Heart right ventricle (tissue), 16 donors: ENCODE data around the gene PPP1CA. TPM values are rescaled to one million over a fixed set of nuclear protein-coding genes. Genes with fewer than 3 reads are reported as not detected.
A peak's percentile ranks its signal among the peaks of the same experiment; 100 is the strongest.

Experiments used
- ATAC-seq, 8 donors: fragments of 200-7000 bp; cut with Tn5 transposase; one replicate each; pipeline ENCODE4 v1.9.1; 2020; ENCODE audit warnings: mild to moderate bottlenecking in 8 of 8, moderate library complexity in 8 of 8, moderate number of reproducible peaks in 1 of 8
- DNase-seq, 2 donors: peaks; one replicate each; pipeline ENCODE4 v3.0.0-alpha.2; 2020
- H3K27ac ChIP-seq, 10 donors: fragments of 200-600 bp; sonication (generic) in 2 of 10; one replicate each; pipeline versions ENCODE4 v1.5.0 to v1.8.0; 2020 to 2022; ENCODE audit warnings: mild to moderate bottlenecking in 3 of 10
- H3K27me3 ChIP-seq, 7 donors: fragments of 200-600 bp; one replicate each; pipeline ENCODE4 v1.8.0; 2021 to 2022; ENCODE audit warnings: mild to moderate bottlenecking in 2 of 7
- H3K36me3 ChIP-seq, 9 donors: fragments of 200-600 bp; sonication (generic) in 1 of 9; one replicate each; pipeline versions ENCODE4 v1.5.0 to v1.8.0; 2020 to 2022; ENCODE audit warnings: mild to moderate bottlenecking in 2 of 9
- H3K4me1 ChIP-seq, 9 donors: fragments of 200-600 bp; sonication (generic) in 1 of 9; one replicate each; pipeline versions ENCODE4 v1.5.0 to v1.8.0; 2020 to 2022; ENCODE audit warnings: mild to moderate bottlenecking in 4 of 9
- H3K4me3 ChIP-seq, 10 donors: fragments of 200-600 bp; sonication (generic) in 2 of 10; one replicate each; pipeline versions ENCODE4 v1.5.0 to v1.8.0; 2020 to 2022; ENCODE audit warnings: mild to moderate bottlenecking in 7 of 10, moderate library complexity in 2 of 10
- H3K9me3 ChIP-seq, 11 donors: fragments of 200-600 bp in 10 of 11; sonication (generic) in 2 of 11; one replicate each; pipeline versions ENCODE4 v1.5.0 to v1.8.0; 2013 to 2022; ENCODE audit warnings: mild to moderate bottlenecking in 2 of 11, control low read depth in 1 of 11, moderate library complexity in 1 of 11
- WGBS, 2 donors: extraction: QIAGEN DNeasy Blood & Tissue Kit; methylation state at CpG; one replicate each; pipeline ENCODE4 v1.1.7; 2013; ENCODE audit warnings: inconsistent platforms in 1 of 2; 5-methylcytosine and 5-hydroxymethylcytosine counted together
- intact Hi-C, 10 donors: fragments of 100-400 bp; cut with DNase I; formaldehyde crosslinking; loops; one replicate each; pipeline versions ENCODE4 v1.11.1 to v1.14.2; 2022
- polyA plus RNA-seq, 2 donors: library from polyadenylated mRNA; stranded (reverse); fragments of 200-250 nt; gene quantifications; one replicate each; pipeline ENCODE4 v1.2.3, GENCODE V29; 2013
- total RNA-seq, 10 donors: library from RNA; stranded (reverse); fragmentation: NEBNext Ultra II Directional in 3 of 10; extraction: Animal tissue kit (Norgen Biotek cat#: 25700) in 3 of 10; gene quantifications; one replicate each; pipeline versions ENCODE4 v1.2.1 to v1.2.4, GENCODE V29; 2021 to 2023
- TF ChIP-seq, protein P1 (sequence below), 9 donors: fragments of 200-600 bp; sonication (generic) in 2 of 9; IDR thresholded peaks; one replicate each; pipeline versions ENCODE4 v1.5.0 to v1.8.0; 2021 to 2022; ENCODE audit warnings: antibody characterized with exemption in 9 of 9, mild to moderate bottlenecking in 5 of 9, moderate library complexity in 1 of 9
- donor health status: Arrhythmogenic right ventricular cardiomyopathy.
- donor health status: ischemic (EF 13 %, LVEDD 7.1; RV severe dilation, severe dysfunction).
- donor health status: healthy with polysubstance abuse.
- donor health status: DM: no; HTN: yes; CAD: no.
- donor health status: DM: no; HTN: no; CAD: no.
- donor health status: ischemic (EF 25% LVEDD 6.9; RV normal size, moderate dysfunction).
- donor health status: ischemic (EF 25% LVEDD 5.7; RV mildly dilated, moderate dysfunction).
- donor health status: healthy.
- donor health status: DM: yes; HTN: yes; CAD: no.
- donor health status: Ischemic cardiomyopathy.
- donor health status: ischemic (EF 35%, LVEDD 5.7; RV mildly dilated, moderate dysfunction).
- donor health status: nonischemic (EF 11% LVEDD 7.7; RV severe dilation, severe dysfunction).
- donor health status: DM: yes; HTN: yes; CAD: no.
- donor health status: PGD.
- donor health status: ischemic (EF 29% LVEDD 5.4; RV normal size, mild dysfunction).
- donor health status: nonischemic (EF 23%, LVEDD 6.1; RV moderate dilation, normal function).

Gene PPP1CA
- total and polyA plus RNA-seq, 12 donors: 80.2 to 186 (median 103) TPM

DNA sequence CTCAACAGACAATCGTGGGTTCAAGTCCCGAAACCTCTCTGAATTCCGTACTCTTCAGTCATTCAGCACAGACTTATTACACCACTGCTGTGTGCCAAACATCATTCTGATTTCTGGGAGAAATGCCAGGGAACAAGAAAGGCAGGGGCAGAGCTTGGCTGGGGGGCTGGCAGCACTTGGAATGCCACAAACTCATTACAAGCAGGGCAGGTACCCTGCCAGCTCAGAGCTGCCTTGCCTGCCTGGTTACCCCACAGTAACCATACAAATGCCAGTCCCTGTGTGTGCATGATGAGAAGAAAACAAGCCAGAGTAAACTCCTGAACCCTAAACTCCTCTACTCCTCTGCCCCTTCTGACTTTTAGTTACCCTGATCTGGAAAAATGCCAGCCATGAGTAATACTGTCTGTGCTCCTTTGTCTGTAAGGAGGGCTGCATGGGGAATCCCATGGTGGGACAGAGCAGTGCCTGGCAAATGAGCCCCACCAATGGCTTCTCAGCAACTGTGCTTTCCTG, 16.7 kb downstream of the PPP1CA start:
- peak in 4 of 8 donors; percentile 4 to 29 (median 16) for ATAC-seq
- no peak for DNase-seq
- no peaks in the 10 kb centered on the region for H3K27me3 ChIP-seq
- 46 to 59% methylated on average over 3 of the region's 3 CpGs for WGBS, 2 donors
- no peak overlapping the region for H3K4me3 ChIP-seq
- no peaks in the 10 kb centered on the region for H3K36me3 ChIP-seq
- intact Hi-C loops: loop anchor here in 6 of 10 donors (2.0 to 10.0 kb wide), 7 partner anchors 32 to 303 kb away; partner anchors contain the start of genes GRK2 (in 1 of the 6) and POLD4 (in 1 of the 6)
- no peaks in the 10 kb centered on the region for H3K9me3 ChIP-seq
- TF ChIP-seq, protein P1, sequence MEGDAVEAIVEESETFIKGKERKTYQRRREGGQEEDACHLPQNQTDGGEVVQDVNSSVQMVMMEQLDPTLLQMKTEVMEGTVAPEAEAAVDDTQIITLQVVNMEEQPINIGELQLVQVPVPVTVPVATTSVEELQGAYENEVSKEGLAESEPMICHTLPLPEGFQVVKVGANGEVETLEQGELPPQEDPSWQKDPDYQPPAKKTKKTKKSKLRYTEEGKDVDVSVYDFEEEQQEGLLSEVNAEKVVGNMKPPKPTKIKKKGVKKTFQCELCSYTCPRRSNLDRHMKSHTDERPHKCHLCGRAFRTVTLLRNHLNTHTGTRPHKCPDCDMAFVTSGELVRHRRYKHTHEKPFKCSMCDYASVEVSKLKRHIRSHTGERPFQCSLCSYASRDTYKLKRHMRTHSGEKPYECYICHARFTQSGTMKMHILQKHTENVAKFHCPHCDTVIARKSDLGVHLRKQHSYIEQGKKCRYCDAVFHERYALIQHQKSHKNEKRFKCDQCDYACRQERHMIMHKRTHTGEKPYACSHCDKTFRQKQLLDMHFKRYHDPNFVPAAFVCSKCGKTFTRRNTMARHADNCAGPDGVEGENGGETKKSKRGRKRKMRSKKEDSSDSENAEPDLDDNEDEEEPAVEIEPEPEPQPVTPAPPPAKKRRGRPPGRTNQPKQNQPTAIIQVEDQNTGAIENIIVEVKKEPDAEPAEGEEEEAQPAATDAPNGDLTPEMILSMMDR (IDR thresholded peaks at IDR 0.05): no peak
- peaks cover 0 to 35% (median 4%) of the 10 kb centered on the region in 9 donors for H3K4me1 ChIP-seq
- no peak overlapping the region for H3K27ac ChIP-seq

DNA sequence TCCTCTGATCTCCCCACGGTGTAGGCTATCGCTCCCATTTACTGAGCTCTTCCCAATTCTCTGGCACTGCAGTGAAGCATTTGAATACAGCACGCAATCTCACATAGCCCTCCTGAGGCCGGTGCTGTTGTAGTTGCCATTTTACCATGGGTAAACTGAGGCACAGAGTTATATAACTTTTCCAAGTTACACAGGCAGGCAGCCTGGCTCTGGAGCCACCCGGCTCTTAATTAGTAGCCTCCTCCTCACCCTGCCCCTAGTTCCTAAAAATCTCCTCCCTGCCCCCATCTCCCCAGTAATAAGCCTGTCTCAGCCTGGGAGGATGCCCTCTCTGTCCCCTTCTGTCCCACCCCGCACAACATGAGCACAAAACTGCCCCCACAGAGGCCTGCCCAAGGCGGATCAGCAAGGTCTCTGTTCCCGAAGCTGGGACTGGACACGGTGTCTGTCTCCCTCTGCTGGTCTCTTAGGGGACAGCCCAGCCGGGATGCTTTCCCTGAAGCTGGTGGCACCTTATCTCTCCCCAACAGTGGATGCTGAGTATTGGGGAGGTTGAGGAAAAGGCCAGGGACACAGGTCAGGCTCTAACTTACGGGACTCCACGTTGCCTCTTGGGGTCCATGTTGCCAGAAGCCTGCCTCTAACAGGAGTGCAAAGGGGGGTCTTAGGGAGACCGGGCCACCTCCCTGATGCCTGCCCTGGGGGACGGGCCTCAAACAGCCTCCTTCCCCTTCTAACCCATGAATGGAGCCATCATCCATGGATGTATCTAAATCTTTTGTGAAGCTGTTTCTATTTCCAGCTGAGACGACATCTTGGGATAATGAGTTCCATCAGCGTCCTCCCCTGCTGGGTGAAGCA, 19.2 kb downstream of the PPP1CA start:
- TF ChIP-seq, protein P1 (IDR thresholded peaks at IDR 0.05): peak; percentile 92 to 99 (median 96)
- intact Hi-C loops: loop anchor here in 9 of 10 donors (1.0 to 10.0 kb wide), 12 partner anchors 25 to 300 kb away; partner anchors contain the start of gene GRK2 (in 1 of the 9)
- Histone ChIP-seq H3K27me3 (peaks cover 0 to 7% (median 0%) of the 10 kb centered on the region in 7 donors), H3K9me3 (no peaks in the 10 kb centered on the region), H3K36me3 (no peaks in the 10 kb centered on the region), H3K27ac (no peak overlapping the region), H3K4me3 (no peak overlapping the region), H3K4me1 (peaks cover 0 to 44% (median 4%) of the 10 kb centered on the region in 9 donors)
- ATAC-seq (peak; percentile 76 to 91 (median 88)), DNase-seq (peak; percentile 81)
- 40 to 42% methylated on average over 16 of the region's 16 CpGs for WGBS, 2 donors

DNA sequence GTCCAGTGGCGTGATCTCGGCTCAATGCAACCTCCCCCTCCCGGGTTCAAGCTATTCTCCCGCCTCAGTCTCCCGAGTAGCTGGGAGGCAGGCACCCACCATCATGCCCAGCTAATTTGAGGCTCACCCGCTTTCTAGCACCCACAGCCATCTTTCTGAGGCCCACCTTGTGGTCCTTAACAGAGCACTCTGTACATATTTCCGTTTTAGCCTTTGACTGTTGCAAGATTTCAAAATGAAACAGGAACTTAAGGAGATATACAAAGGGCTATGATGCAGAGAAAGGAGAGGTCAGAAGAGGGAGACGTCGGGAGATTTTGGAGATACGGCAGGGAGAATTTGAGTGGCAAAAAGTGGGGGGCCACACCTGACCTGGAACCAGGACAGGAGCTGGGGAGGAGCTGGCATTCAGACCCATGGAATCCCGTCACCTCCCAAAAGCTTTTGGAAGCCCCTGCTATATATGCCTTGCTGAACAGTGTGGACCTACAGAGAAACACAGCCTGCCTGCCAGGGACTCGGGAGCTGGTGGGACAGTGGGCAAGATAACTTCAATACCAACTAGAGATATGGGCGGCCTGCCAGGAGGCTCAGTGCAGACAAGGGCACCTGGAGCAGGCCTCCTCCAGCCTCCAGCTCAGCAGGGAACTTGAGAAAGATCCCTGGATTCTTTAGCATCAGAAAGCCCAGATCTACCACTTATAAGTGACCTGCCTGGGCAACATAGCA, 20.2 kb downstream of the PPP1CA start:
- ATAC-seq (no peak), DNase-seq (no peak)
- Histone ChIP-seq H3K27me3 (peaks cover 0 to 10% (median 0%) of the 10 kb centered on the region in 7 donors), H3K4me3 (peak overlapping the region in 1 of 10 donors; percentile 2), H3K9me3 (no peaks in the 10 kb centered on the region), H3K27ac (peak overlapping the region in 1 of 10 donors; percentile 75), H3K4me1 (peaks cover 0 to 36% (median 4%) of the 10 kb centered on the region in 9 donors), H3K36me3 (no peaks in the 10 kb centered on the region)
- TF ChIP-seq, protein P1 (IDR thresholded peaks at IDR 0.05): no peak
- 77 to 82% methylated on average over 13 of the region's 13 CpGs for WGBS, 2 donors
- intact Hi-C loops: loop anchor here in 5 of 10 donors (5.0 to 10.0 kb wide), 6 partner anchors 34 to 299 kb away; partner anchors contain the start of gene GRK2 (in 1 of the 5)
